H9 (cell line): ENCODE measurements around the gene TREML2. TPM values are rescaled to one million over a fixed set of nuclear protein-coding genes. Genes with fewer than 3 reads are reported as not detected.
A peak's percentile ranks its signal among the peaks of the same experiment; 100 is the strongest.

Experiments
- DNase-seq: peaks from one replicate; pipeline ENCODE4 v3.0.0-alpha.2; 2017
- H2AFZ ChIP-seq: one replicate; pipeline ENCODE4 v1.6.1; 2013; ENCODE audit warnings: mild to moderate bottlenecking, low read length, control low read depth, moderate library complexity
- H2AK5ac ChIP-seq: 2 replicates; pipeline ENCODE4 v1.6.1; 2013; ENCODE audit warnings: low read length, control low read depth, mixed read lengths; ENCODE audit not compliant: insufficient read length
- H2BK120ac ChIP-seq: one replicate; pipeline ENCODE4 v1.6.1; 2013; ENCODE audit warnings: low read depth, mild to moderate bottlenecking, low read length, control low read depth, inconsistent platforms; ENCODE audit not compliant: poor library complexity, severe bottlenecking
- H2BK12ac ChIP-seq: 2 replicates; pipeline ENCODE4 v1.6.1; 2013; ENCODE audit warnings: low read length, control low read depth, mixed read lengths, low read depth; ENCODE audit not compliant: insufficient read length
- H2BK15ac ChIP-seq: 2 replicates; pipeline ENCODE4 v1.6.1; 2013; ENCODE audit warnings: low read depth, low read length, control low read depth
- H2BK20ac ChIP-seq: one replicate; pipeline ENCODE4 v1.6.1; 2013; ENCODE audit warnings: low read depth, mild to moderate bottlenecking, low read length, control low read depth, inconsistent platforms; ENCODE audit not compliant: poor library complexity, severe bottlenecking
- H2BK5ac ChIP-seq: 2 replicates; pipeline ENCODE4 v1.6.1; 2013; ENCODE audit warnings: low read length, control low read depth, mixed read lengths; ENCODE audit not compliant: insufficient read length
- H3K14ac ChIP-seq: 2 replicates; pipeline ENCODE4 v1.6.1; 2013; ENCODE audit warnings: low read length, control low read depth; ENCODE audit not compliant: insufficient read depth
- H3K18ac ChIP-seq: 2 replicates; pipeline ENCODE4 v1.6.1; 2013; ENCODE audit warnings: low read depth, mild to moderate bottlenecking, mixed read lengths, low read length, control low read depth; ENCODE audit not compliant: insufficient read length
- H3K23ac ChIP-seq: 2 replicates; pipeline ENCODE4 v1.6.1; 2013; ENCODE audit warnings: low read length, control low read depth, mixed read lengths, low read depth; ENCODE audit not compliant: insufficient read length
- H3K23me2 ChIP-seq: 2 replicates; pipeline ENCODE4 v1.6.1; 2013; ENCODE audit warnings: low read depth, mild to moderate bottlenecking, mixed read lengths, low read length, control low read depth; ENCODE audit not compliant: insufficient read length, poor library complexity, severe bottlenecking
- H3K27ac ChIP-seq: 2 replicates; pipeline ENCODE4 v1.5.1; 2013; ENCODE audit warnings: low read length, control low read depth, mixed read lengths, low read depth; ENCODE audit not compliant: insufficient read length
- H3K27me3 ChIP-seq: 2 replicates; pipeline ENCODE4 v1.6.1; 2013; ENCODE audit warnings: low read length, control low read depth, inconsistent platforms; ENCODE audit not compliant: insufficient read depth
- H3K4ac ChIP-seq: 2 replicates; pipeline ENCODE4 v1.6.1; 2013; ENCODE audit warnings: low read depth, mild to moderate bottlenecking, control low read depth, inconsistent platforms, low read length, moderate library complexity
- H3K4me1 ChIP-seq: 2 replicates; pipeline ENCODE4 v1.6.1; 2013; ENCODE audit warnings: low read length, control low read depth, inconsistent platforms; ENCODE audit not compliant: insufficient read depth
- H3K4me2 ChIP-seq: 2 replicates; pipeline ENCODE4 v1.6.1; 2013; ENCODE audit warnings: low read length, control low read depth, mixed read lengths; ENCODE audit not compliant: insufficient read length, insufficient read depth
- H3K56ac ChIP-seq: 2 replicates; pipeline ENCODE4 v1.6.1; 2013; ENCODE audit warnings: low read depth, mild to moderate bottlenecking, mixed read lengths, low read length, control low read depth; ENCODE audit not compliant: insufficient read length
- H3K79me1 ChIP-seq: 2 replicates; pipeline ENCODE4 v1.6.1; 2013; ENCODE audit warnings: low read depth, mild to moderate bottlenecking, moderate library complexity, low read length, control low read depth, inconsistent platforms; ENCODE audit not compliant: insufficient read depth, poor library complexity, severe bottlenecking
- H3K79me2 ChIP-seq: 2 replicates; pipeline ENCODE4 v1.6.1; 2013; ENCODE audit warnings: low read length, control low read depth, inconsistent platforms; ENCODE audit not compliant: insufficient read depth
- H3K9ac ChIP-seq: 2 replicates; pipeline ENCODE4 v1.6.1; 2013; ENCODE audit warnings: low read length, control low read depth, mixed read lengths; ENCODE audit not compliant: insufficient read length; ENCODE audit errors: extremely low read depth
- H3K9me3 ChIP-seq: one replicate; pipeline ENCODE4 v1.6.1; 2013; ENCODE audit warnings: low read depth, low read length, inconsistent platforms; ENCODE audit not compliant: control insufficient read depth
- H3T11ph ChIP-seq: one replicate; pipeline ENCODE4 v1.6.1; 2013; ENCODE audit warnings: mild to moderate bottlenecking, low read length, control low read depth, inconsistent platforms
- H4K20me1 ChIP-seq: one replicate; pipeline ENCODE4 v1.6.1; 2013; ENCODE audit not compliant: control insufficient read depth, insufficient read length, insufficient read depth
- H4K5ac ChIP-seq: 2 replicates; pipeline ENCODE4 v1.6.1; 2013; ENCODE audit warnings: low read depth, mild to moderate bottlenecking, mixed read lengths, low read length, control low read depth; ENCODE audit not compliant: insufficient read length
- H4K8ac ChIP-seq: replicated peaks from 2 replicates; pipeline ENCODE4 v1.6.1; 2013; ENCODE audit warnings: low read length, control low read depth, mixed read lengths, low read depth; ENCODE audit not compliant: insufficient read length
- H4K91ac ChIP-seq: 2 replicates; pipeline ENCODE4 v1.6.1; 2013; ENCODE audit warnings: low read depth, mild to moderate bottlenecking, moderate library complexity, mixed read lengths, low read length, control low read depth; ENCODE audit not compliant: insufficient read length
- H3K27ac Mint-ChIP-seq, 3 experiments: 2 replicates in 2 of 3; 3 replicates in 1 of 3; pipeline ENCODE4 v1.8.0; 2020 to 2021; ENCODE audit warnings: mixed read lengths in 3 of 3, mild to moderate bottlenecking in 1 of 3, moderate library complexity in 1 of 3
- H3K27me3 Mint-ChIP-seq: 2 replicates; pipeline ENCODE4 v1.8.0; 2021; ENCODE audit warnings: low read depth, mild to moderate bottlenecking, moderate library complexity, mixed read lengths
- H3K36me3 Mint-ChIP-seq, 3 experiments: 2 replicates in 2 of 3; 3 replicates in 1 of 3; pipeline ENCODE4 v1.8.0; 2020 to 2021; ENCODE audit warnings: low read depth in 3 of 3, mixed read lengths in 3 of 3; ENCODE audit not compliant: insufficient read depth in 1 of 3
- H3K4me1 Mint-ChIP-seq, 2 experiments: 2 replicates each; pipeline ENCODE4 v1.8.0; 2020; ENCODE audit warnings: mixed read lengths in 2 of 2
- H3K4me3 Mint-ChIP-seq, 2 experiments: 2 replicates in 1 of 2; 3 replicates in 1 of 2; pipeline ENCODE4 v1.8.0; 2020 to 2021; ENCODE audit warnings: mild to moderate bottlenecking in 2 of 2, mixed read lengths in 2 of 2, moderate library complexity in 1 of 2
- H3K9me3 Mint-ChIP-seq, 2 experiments: 2 replicates in 1 of 2; 3 replicates in 1 of 2; pipeline ENCODE4 v1.8.0; 2020; ENCODE audit warnings: mild to moderate bottlenecking in 2 of 2, mixed read lengths in 2 of 2, moderate library complexity in 1 of 2
- CTCF ChIP-seq: fragments of 200-600 bp; sonication (generic); conservative IDR thresholded peaks from 3 replicates; pipeline ENCODE4 v1.8.0; 2021; ENCODE audit warnings: antibody characterized with exemption, mild to moderate bottlenecking
- WGBS: extraction: QIAGEN DNeasy Blood & Tissue Kit; methylation state at CpG from one replicate; pipeline ENCODE4 v1.1.7; 2013; ENCODE audit warnings: missing lambda C conversion rate, low lambda C conversion rate, mixed read lengths; ENCODE audit not compliant: insufficient read length; ENCODE audit errors: extremely low coverage; 5-methylcytosine and 5-hydroxymethylcytosine counted together
- total RNA-seq: library from RNA; stranded (reverse); gene quantifications from 2 replicates; pipeline ENCODE4 v1.2.1, GENCODE V29; 2021

TREML2 gene
- total RNA-seq, 1 experiment from 2014 or later: 0.07 TPM

GRCh38 chr6:41191569-41191968 is 9.4 kb downstream of the TREML2 start:
- H3K27me3 Mint-ChIP-seq: peaks cover 18% of the 10 kb centered on the region
- no peak overlapping the region for H3K27ac ChIP-seq
- no peak overlapping the region for H3K56ac ChIP-seq
- H3K9me3 Mint-ChIP-seq: peaks cover 14 to 15% of the 10 kb centered on the region in 2 experiments
- TF ChIP-seq CTCF: peak; percentile 86
- no peak overlapping the region for H3K18ac ChIP-seq
- no peak overlapping the region for H3K23ac ChIP-seq
- no peaks in the 10 kb centered on the region for H3K27me3 ChIP-seq
- no peak overlapping the region for H2BK15ac ChIP-seq
- no peak overlapping the region for H4K5ac ChIP-seq
- no peak overlapping the region for H2BK20ac ChIP-seq
- H3K79me2 ChIP-seq: no peaks in the 10 kb centered on the region
- peaks cover 6 to 15% (median 11%) of the 10 kb centered on the region in 3 experiments for H3K36me3 Mint-ChIP-seq
- H3K14ac ChIP-seq: no peak overlapping the region
- H3K4me1 Mint-ChIP-seq: peaks cover 0 to under 1% of the 10 kb centered on the region in 2 experiments; a peak in 2 of 4 replicates
- no peak overlapping the region for H4K8ac ChIP-seq
- no peak overlapping the region for H2AFZ ChIP-seq
- H3K79me1 ChIP-seq: no peaks in the 10 kb centered on the region
- no peak overlapping the region for H2BK12ac ChIP-seq
- H3K4ac ChIP-seq: no peak overlapping the region
- H4K91ac ChIP-seq: no peak overlapping the region
- no peak overlapping the region for H2BK5ac ChIP-seq
- H2AK5ac ChIP-seq: no peak overlapping the region
- no peaks in the 10 kb centered on the region for H3K4me1 ChIP-seq
- H3K27ac Mint-ChIP-seq: no peak overlapping the region
- no peak overlapping the region for H3K9ac ChIP-seq
- no peaks in the 10 kb centered on the region for H3K23me2 ChIP-seq
- no peak overlapping the region for H3K4me3 Mint-ChIP-seq
- no peak overlapping the region for H3K4me2 ChIP-seq
- H3K9me3 ChIP-seq: peaks cover 10% of the 10 kb centered on the region
- no CpG with 5 or more reads among the region's 6 CpGs for WGBS
- no peaks in the 10 kb centered on the region for H4K20me1 ChIP-seq
- H3T11ph ChIP-seq: no peak overlapping the region
- no peak overlapping the region for H2BK120ac ChIP-seq
- DNase-seq: peak; percentile 81
